NOMO-1 treated with dmso at 0.1 percent for 144 hours (cell line): Measurements from ENCODE around the gene GNG7.
"Not testable (repeated sequence)": the region's sequence is repeated elsewhere in the genome, so short reads cannot be mapped to it uniquely, and the experiment has no call there.

Source experiments
- DNase-seq: peaks from one replicate; lab custom pipeline; 2025; ENCODE audit not compliant: unreplicated experiment; lab: John Stamatoyannopoulos, UW

GNG7 gene

DNA sequence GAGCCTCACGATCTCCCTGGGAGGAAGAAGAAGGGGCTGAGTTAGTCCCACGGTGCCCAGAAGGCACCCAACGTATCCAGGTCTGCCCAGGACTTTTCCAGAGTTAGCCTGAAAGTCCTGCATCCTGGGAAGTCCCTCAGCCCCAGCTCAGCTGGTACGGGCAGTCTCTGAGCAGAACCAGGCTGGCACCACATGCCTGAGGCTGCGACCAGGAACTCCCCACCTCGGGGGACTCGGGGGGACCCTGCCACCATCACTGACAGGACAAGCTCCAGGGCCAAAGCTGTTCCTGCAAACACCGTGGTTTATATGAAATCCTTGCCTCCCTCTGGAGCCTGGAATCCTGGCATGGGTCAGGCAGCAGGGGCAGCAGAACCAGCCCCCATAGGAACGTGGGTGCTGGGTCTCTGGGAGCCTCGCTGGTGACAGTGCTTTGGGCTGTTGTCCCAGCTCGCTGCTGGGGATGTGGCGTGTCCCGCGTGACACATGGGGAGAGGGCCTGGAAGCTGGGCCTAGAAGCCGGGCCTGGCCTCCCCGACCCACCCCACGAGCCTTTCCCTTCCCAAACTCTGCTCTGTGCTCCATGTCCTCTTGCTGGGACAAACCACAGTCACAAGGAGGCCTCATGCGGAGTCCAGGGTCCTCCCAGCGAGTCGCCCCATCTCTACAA is 55.5 kb downstream of the GNG7 start:
- DNase-seq, result no peak

DNA sequence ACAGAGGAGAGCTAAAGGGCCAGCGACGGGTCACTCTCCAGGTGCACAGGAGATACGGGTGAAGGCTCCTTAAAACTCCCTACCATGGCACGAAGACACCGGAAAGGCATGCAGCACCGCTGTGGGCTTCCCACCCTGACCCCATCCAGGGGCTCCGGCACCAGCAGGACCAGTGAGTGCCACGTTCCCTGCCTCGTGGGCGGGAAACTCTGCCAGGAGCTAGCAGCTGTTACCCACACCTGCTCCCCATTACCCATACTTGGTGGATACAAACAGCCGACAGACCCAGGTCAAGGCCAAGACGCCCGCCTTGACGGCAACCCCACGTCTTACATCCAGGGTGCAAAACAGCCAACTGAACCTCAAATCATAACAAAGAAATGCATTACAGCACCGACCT is 56.7 kb downstream of the GNG7 start:
- DNase-seq, result no peak

DNA sequence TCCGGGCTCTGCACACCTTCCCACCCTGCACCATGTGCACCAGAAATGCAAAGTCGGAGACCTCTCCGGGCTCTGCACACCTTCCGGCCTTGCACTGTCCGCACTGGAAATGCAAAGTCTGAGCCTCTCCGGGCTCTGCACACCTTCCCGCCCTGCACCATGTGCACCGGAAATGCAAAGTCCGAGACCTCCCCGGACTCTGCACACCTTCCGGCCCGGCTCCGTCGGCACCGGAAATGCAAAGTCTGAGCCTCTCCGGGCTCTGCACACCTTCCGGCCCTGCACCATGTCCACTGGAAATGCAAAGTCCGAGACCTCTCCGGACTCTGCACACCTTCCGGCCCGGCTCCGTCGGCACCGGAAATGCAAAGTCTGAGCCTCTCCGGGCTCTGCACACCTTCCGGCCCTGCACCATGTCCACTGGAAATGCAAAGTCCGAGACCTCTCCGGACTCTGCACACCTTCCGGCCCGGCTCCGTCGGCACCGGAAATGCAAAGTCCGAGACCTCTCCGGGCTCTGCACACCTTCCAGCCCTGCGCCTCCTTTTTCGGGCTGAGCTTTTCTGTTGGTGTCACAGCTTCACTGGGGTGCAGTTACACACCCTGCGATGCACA is 59.3 kb downstream of the GNG7 start:
- not testable (repeated sequence) for DNase-seq

DNA sequence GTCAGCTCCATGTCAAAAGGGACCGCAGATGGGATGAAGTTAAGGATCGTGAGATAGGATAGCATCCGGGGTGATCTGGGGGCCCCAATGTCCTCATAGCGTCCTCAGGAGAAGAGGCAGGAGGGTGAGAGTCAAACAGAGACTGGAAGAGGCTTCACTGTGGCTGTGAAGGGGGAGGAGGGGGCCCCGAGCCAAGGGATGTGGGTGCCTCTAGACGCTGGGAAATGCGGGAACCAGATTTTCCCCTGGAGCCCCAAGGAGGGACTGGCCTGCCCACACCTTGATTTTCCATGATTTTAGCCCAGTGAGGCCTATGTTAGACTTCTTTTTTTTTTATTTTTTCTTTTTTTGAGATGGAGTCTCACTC is 61.2 kb downstream of the GNG7 start:
- DNase-seq, result no peak

DNA sequence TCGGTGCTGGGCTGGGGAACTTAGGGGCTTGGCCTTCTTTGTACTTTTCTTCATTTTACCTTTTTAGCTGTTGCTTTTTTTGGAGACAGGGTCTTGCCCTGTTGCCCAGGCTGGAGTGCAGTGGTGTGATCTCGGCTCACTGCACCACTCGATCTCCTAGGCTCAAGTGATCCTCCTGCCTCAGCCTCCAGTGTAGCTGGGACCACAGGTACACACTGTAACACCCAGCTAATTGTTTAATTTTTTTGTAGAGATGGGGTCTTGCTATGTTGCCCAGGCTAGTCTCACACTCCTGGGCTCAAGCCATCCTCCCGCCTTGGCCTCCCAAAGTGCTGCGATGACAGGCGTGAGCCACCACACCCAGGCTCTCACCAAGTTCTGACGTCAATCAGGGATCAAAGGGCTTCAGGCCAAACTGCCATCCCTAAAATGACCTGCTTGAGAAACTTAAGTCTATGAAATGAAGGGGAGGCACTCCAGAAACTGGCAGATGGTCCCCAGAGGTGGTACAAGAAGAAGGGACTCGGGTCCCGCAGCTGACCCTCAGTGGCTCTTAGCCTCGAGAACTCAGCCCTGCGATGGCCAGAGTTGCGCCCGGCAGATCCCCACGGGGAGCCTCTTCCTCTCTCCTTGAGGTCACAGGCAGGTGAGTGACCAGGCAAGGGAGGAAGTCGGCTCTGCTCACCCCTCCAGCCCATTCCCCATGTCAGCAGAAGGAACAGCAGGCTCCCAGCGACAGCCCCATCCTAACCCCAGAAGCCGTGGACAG is 61.7 kb downstream of the GNG7 start:
- DNase-seq, result no peak

DNA sequence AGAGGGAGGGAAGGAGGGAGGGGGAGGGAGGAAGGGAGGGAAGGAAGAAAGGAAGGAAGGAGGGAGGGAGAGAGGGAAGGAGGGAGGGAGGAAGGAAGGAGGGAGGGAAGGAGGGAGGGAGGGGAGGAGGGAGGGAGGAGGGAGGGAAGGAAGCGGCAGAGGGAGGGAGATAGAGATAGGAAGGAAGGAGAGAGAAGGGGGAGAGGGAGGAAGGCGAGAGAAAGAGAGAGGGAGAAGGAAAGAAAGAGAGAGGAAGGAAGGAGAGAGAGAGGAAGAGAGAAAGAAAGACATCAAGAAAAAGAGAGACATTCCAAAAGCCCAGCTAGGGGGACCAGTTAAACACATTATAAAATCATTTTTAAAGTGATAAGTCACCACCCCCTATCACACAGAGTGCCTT is 62.5 kb downstream of the GNG7 start:
- no peak for DNase-seq

DNA sequence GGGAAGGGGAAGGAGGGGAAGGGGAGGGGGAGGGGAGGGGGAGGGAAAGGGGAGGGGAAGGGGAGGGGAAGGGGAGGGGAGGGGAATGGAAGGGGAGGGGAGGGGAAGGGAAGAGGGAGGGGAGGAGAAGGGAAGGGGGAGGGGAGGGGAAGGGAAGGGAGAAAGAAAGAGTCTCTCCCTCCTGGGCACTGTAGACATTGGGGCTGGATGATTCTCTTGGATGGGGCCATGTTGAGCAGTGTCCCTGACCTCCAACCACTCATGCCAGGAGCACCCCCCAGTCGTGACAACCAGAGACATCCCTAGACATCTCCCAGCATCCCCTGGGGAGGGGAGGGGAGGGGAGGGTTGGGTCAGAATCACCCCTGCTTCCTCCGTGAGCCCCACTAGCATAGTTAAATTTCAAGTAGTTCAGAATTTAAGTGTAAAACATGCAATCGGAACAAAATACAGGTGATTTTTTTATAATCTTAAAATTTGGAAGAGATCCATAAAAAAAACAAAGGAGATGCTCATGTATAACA is 64.0 kb downstream of the GNG7 start:
- DNase-seq, result no peak

DNA sequence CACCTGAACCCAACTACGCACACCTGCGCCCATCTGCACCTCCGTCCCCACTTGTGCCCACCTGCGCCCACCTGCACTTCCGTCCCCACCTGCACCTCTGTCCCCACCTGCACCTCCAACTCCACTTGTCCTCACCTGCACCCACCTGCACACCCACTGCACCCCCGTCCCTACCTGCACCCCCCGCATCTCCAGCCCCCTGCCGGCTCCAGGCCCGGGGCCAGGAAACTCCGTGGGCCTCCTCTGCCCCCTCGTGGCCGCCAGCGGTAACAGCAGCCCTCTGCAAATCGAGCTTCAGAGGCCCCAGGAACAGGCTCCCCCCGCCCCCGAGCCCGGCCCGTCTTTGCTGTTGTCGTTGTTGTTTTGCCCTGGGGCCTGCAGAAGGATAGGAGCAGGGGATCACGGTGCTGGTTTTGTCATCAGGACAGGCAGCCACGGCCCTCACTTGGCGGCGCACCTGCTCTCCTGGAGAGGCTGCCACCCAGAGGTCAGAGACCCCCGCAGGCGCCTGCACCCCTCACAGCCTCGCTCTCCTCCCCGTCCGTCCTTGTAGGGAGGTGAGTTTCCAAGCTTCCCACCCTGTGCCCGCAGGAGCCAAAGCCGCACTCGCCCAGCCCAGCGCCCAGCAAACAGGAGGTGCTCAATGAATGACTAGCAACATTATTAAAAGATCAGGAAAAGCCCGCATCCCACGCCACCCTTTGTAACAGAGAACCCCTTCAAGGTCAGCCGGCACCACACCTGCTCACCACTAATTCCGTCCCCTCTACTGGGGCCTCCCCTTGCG is 65.4 kb downstream of the GNG7 start:
- no peak for DNase-seq

DNA sequence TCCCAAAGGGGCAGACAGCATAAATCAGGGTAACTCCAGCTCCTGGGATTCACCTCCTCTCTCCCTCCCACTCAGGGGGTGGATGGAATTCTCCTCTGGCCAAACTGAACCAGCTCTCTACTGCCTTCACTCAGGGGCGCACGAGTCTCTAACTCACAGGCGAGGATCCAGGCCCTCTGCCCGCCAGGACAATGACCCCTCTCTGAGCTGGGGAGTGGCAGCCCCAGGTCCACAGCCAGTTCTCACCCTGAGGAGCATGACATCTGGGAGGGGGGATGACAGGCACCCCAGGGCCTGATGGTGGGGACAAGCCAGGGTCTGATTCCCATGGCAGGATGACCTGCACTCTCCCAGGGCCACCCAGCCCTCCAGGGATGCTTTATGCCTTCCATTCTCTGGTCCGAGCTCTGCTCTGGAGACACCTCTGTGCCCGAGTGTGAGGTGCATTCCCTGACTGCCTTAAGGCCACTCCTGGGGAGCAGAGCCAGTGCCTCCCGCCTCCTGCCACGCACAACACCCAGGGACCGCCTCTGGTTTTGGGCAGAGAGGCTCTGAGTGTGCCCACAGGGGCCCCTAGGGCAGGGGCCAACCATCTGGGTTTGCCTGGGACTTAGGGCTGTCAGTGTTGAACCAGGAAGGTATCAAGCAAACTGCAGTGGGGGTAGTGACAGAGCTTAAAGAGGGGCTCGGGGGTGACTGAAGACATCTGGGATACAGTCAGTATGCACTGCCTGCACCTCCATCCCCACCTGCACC is 66.2 kb downstream of the GNG7 start:
- DNase-seq, result no peak

DNA sequence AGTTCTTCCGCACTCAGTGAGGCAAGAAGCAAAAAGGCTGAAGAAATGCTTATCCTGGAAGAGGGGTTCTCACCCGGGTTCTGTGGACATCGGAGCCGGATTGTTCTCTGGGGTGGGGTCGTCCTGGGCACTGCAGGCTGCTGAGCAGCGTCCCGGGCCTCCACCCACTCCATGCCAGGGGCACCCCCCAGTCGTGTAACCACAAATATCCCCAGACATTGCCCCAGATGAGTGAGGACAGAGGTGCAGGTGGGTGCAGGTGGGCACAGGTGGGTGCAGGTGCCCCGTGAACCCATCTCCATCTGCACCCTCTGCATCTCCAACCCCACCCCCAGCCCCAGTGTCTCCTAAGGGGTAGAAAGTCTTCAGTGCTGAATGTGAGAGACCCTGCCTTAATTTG is 67.5 kb downstream of the GNG7 start:
- DNase-seq, result no peak

DNA sequence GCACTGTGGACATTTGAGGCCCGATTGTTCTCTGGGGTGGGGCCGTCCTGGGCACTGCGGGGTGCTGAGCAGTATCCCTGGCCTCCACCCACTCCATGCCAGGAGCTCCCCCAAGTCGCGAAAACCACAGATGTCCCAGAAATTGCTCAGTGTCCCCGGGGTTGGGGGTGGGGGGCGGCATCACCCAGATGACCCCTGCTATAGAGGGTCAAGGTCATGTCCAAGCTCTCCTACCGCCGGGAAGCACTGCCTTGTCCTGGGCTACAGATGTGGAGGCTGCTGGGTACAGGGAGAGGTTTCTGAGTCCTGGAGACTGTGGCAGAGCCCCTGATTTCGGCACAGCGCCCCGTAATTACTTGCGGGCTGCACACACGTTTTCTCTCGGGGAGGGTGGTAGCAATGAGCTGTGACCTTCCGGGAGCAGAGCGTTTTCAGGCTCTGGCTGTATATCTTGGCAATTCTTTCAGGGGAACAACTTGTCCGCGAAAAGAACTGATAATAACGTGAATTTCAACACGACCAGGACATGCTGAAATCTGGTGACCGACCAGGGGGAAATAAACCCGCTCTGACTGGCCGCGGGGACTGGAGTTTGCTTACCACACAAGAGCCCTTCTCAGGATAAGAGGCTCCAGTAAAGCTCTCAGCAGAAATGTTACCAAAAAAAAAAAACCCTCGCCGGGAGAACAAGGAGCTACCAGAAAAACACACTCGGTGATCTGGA is 68.1 kb downstream of the GNG7 start:
- DNase-seq, result peak; percentile 71

DNA sequence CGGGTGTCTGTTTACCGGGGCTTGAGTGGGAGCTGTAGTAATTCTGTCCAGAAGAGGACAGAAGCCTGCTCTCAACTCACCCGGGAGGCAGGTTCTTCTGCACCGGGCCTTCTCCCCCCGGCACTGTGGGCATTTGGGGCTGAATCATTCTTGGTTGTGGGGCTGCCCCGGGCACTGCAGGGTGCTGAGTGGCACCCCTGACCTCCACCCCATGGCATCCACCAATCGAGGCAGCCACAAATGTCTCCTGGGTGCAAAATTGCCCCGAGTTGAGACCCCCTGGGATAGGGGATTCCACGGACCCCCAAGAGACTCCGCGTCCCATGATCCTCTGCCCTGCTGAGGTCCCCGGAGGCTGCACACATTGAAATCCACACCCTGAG is 68.8 kb downstream of the GNG7 start:
- DNase-seq, result no peak

DNA sequence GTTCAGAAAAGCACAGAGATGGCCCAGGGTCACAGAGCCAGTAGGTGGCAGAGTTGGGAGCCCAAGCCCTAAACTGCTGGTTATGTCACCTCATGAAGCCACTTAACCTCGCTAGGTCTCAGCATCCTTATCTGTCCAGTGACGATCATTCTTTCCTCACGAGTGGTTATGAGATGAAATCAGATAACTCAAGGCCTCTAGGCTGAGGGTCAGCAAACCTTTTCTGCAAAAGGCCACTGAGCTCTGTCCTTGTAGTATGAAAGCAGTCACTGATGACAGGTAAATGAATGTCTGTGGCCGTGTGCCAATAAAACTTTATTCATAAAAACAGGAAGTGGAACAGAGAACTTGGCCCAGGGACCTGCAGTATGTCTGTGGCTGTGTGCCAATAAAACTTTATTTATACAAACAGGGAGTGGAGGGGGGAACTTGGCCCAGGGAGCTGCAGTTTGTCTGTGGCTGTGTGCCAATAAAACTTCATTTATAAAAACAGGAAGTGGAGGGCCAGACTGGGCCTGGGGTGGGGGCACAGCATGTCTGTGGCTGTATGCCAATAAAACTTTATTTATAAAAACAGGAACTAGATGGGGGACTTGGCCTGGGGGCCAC is 71.2 kb downstream of the GNG7 start:
- no peak for DNase-seq

DNA sequence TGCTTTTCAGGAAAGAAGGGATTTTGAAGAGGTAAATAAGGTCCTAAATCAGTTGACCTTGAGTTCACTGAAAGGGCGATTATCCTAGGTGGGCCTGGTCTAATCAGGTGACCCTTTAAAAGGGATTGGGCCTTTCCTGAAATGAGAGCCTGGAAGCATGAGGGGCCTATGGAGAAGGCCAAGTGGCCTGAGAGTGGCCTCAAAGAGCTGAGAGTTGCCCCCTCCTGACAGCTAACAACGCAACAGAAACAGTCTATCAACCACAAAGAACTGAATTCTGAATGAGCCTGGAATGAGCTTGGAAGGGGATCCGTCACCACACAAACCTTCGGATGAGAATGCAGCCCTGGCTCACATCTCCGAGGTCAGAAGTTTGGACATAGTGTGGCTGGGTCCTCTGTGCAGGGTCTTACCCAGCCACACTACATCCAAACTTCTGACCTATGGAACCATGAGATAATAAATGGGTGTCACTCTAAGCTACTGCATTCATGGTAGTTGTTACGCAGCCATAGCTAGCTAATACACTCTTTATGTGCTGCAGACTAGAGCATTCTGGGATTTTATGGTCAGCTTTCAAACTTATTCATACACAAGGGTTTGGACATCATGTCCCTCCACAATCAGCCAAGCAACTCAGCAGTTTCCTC is 72.0 kb downstream of the GNG7 start:
- DNase-seq, result no peak

DNA sequence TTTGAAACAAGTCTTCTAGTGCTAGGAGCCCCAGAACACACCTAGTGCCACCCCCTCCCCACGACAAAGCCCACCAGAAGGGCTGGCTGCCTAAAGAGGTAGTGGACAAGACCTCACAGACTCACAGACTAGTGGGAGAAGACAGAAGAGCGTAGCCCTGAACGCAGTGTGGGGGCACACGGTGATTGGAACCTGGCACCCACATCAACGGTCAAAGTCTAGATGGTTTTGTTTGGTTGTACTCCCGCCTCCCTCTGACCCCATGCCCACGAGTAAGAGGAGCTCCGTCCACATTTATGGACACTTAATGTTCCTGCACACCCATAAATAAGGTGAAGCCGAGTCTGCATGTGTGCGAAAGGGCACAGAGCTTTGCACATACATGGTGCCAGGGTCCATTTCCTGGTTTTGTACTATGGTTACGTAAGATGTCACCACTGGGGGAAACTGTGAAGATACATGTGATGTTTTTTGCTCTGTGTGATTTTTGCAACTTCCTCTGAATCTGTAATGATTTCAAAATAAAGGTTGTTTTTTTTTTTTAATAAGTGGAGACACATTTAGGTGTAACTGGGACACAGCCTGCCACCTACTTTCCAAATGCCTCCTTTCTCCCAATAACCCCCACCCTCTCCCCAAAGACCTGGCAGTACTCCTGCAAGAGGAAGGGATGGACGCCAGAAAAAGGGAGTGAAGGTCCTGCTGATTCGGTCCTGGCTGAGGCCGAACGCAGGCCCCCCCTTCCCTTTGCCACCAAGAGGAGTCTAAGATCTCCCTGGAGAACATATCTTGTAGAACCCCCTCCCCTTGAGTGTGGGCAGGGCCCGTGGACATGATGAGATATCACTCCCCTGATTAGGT is 72.8 kb downstream of the GNG7 start:
- DNase-seq, result peak; percentile 61

DNA sequence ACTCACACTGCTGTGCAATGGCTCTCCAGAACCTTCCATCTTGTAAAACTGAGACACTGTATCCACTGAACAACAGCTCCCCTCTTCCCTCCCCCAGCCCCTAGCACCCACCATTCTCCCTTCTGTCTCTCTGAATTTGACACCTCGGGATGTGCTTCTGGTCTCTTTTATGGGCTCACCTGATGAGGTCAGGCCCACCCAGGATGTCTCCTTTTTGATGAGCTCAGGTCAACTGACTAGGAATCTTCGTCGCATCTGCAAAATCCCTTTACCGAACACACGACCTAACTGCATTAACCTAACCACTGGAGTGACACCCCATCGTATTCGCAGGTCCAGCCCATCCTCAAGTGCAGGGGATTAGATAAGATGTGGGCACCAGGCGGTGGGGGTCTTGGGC is 73.9 kb downstream of the GNG7 start:
- DNase-seq, result no peak

DNA sequence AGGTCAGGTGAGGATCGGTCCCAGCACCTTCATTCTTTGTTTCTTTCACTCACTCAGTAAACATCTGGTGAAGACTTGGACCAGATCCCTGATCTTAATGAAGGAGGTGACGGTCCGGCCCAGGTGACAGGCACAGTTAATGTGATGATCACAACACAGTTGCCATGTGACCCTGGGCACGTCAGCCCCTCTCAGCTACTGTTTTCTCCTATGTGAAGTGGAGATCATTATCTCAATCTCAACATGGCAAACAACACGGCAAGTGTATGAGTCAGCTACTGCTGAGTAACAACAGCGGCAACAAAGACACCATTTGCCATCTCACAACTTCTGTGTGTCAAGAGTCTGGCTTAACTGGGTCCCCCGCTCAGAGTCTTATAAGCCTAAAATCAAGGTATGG is 74.6 kb downstream of the GNG7 start:
- no peak for DNase-seq

DNA sequence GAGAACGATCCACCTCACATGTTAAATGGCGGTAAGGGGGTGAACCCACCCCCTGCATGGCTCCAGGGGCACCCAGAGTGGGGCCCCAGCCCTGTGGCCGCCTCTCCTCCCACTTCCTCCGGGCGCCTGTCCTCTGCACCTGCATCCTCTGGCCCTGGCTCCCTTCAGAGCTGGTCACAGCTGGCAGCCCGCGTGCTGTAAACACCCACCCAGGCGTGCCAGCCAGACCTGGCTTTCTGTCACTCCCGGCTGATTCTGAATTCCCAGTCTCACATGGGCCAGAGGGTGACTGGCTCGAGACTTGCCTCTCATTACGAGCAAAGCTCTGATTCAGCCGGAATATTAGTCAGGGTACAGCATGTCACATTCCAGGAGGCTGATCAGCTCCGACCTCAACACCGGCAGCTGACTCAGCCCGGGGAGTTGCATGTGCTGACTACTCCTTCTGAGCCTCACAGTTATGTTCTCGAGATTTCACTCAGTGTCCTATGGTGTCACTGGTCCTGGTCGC is 75.1 kb downstream of the GNG7 start:
- DNase-seq, result no peak
